HG03039 (cell line): ENCODE results near the gene PRKCA.

Experiments used
- ATAC-seq: cut with Tn5 transposase; IDR thresholded peaks from one replicate; pipeline ENCODE4 v1.9.1; 2021; ENCODE audit warnings: mild to moderate bottlenecking, moderate library complexity; ENCODE audit not compliant: unreplicated experiment

PRKCA gene

DNA sequence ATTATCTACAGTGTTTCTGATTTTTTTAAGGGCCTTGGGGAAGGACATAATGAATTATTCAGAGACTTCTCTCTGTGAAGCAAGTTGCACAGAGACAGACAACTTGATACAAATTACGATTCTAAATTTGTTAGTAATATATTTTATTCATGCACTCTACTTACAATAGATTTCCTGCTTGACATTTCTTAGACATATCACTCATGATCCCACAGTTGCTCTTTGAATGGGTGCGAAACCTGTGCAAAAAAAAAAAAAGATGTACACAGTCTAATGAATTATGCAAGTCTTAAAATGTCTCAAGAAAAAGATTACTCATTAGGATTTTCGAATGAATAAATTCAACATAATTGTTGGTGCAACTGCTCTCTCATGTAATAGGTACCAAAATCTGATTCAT lies 254.8 kb downstream of the PRKCA start:
- no peak for ATAC-seq

DNA sequence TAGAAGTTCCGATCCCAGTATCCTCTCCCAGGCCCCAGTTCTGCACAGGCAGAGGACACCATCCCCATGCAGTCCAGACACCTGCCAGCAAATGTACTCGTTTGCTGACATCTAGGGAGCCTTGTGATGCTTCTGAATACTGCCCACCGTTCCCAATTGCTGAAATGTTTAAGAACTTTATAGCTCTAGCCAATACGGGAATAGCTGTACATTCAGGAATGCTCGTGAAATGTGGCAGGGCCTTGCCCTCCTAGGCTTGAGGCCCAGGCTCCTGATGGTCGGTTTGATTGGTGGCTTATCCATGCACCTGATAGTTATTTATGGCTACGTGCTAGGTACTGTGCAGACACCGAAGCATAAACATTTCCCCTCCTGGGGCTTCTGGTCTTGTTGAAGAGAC lies 255.5 kb downstream of the PRKCA start:
- no peak for ATAC-seq

DNA sequence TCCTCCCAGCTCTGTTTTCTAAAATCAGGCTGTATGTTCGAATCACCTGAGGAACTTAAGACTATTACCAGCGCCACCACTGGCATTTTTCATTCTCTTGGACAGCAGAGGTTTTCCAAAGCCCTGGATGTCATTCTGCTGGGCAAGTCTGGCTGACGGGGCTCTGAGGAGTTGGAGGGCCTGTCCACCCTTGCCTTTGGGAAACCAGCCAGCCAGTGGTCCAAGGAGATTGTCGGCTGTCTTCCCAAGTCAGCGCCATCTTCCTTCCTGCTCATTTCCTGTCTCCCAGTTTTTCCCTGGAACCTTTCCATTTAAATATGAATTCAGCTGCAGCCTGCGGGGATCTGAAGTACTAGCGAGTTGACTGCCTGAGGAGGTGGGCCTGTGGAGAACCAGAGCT lies 258.3 kb downstream of the PRKCA start:
- no peak for ATAC-seq

DNA sequence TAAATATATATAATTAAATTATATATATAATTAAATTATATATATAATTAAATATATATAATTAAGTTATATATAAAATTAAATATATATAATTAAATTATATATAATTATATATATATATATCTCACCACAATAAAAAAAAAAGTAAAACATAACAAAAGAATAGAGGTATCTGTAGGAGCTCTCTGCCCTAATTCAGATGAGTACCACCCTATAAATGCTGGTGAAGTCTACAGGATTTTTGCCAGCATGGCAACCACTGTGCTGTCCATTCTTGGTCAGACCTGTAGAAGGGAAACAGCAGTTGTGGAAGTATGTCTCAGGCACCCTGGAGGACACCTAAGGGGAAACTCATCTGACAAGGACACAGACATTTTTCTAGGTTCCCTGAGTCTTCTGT lies 259.7 kb downstream of the PRKCA start:
- ATAC-seq, result no peak

DNA sequence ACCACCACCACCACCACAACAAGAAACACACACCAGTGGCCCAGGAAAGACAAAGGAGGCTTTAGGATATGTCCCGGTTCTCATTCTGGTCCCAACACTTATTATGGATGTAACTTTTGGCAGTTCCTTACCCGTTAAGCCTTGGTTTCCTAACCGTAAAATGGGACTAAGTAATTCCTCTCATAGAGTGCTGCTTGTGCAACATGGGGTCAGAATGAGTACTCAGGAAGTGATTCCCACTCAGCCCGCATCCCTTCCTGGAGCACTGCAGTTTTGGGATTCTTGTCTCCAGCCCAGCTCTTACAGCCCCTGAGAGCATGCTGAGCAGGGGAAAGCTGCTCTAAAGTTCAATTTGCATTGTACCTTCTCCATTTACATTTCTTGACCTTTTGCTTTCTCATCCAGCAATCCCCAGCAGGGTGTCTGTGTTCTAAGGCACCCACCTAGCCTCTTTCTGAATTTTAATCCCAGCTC lies 262.6 kb downstream of the PRKCA start:
- ATAC-seq, result no peak

DNA sequence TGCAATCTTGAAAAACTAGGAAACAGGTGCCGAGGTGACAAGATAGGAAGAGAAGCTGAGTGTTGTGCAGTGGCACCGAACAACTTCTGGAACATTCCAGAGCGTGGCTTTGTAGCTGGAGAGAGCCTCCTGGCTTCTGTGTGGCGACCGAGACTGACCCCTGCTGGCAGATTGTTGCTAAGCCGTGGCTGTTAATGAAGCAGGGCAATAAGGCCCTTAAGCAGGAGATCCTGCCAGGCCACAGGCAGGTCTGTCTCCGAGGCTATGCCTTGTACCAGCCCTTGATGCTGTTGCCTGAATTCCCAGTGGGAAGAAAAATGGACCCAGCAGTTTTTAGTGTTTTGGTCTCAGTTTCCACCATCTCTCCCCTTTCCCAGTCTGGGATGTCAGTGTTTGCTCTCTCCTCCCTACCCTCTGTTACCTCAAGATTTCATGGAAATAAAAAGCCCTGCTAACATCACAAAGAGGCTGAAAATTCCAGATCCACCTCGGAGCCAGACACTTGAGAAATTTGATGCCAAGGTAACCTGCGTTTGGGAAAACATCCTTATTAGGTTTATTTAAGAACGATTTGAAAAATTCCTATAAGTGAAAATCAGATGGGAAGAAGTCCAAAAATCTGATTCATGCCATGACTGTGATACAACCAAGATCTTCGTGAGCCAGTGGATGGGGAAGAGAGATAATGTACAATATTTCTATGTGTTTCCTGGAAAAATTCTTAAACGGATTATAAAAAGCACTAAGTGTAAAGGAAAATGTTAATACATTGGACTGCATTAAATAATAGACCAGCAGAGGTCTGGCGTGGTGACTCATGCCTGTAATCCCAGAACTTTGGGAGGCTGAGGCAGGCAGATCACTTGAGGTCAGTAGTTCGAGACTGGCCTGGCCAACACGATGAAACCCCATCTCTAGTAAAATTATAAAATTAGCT lies 265.1 kb downstream of the PRKCA start:
- peak; percentile 85 for ATAC-seq

DNA sequence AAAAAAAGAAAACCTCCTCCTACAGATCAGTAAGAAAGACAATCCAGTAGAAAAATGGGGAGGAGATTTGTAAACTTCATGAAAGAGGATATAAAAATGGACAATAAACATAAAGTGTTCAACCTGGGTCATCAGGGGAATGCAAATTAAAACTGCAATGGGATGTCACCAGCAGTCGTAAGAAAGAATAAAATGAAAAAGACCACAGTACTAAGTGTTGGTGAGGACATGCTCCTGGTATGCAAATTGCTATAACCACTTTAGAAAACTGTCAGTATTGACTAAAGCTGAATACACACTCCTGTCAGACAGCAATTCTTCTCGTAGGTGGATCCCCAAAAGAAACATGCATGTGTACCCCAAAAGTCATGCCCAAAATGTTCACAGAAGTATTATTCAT lies 267.2 kb downstream of the PRKCA start:
- ATAC-seq, result no peak

DNA sequence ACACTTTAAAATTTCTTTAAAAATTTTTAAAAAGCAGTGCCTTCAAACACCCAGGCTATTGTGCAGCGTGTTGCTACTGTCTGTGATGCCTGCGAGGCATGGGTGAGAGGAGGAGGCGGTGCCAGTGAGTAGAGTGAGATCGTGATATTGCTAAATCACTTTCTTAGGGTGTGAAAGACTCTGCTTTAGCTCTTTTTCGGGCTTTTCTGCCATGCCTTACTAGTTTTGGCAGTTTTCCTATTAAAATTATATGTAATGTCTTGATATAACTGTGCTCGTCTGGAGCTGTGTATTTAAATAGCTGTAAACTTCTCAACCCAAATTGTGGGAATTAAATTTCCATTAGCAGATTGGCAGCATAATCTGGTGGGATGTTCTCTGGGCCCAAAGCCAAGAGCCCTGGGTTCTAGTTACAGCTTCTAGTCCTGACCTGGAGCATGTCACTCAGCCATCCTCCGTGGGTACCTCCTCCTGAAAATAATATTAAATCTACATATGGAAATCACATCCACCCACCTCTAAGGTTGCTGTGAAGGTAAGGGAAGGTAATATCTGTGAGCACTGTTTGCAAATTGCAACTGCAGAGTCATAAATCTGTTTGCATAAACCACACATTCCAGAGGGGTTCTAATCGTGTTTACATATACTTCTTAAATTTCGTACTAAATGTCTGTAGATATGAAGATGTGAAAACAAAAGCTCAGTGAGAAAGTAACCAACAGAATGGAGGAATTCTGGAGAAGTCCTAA lies 268.2 kb downstream of the PRKCA start:
- no peak for ATAC-seq

DNA sequence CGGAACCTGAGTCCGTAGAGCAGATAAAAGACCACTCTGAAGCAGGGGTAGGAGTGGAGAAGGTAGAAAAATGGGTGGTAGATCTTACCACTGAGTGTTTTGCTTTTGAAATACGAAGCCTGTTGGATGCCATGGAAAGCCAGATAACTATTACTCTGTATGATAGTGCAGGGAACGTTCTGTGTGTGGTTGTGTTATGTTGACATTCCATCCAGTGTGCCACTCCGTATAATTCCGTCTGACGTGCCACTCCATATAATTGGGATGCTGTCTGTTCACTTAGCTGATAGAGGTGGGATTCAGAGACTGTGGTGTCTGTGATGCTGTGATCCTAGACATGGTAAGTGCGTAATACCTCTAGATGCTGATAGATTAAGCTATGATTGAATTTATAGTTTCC lies 269.3 kb downstream of the PRKCA start:
- no peak for ATAC-seq

DNA sequence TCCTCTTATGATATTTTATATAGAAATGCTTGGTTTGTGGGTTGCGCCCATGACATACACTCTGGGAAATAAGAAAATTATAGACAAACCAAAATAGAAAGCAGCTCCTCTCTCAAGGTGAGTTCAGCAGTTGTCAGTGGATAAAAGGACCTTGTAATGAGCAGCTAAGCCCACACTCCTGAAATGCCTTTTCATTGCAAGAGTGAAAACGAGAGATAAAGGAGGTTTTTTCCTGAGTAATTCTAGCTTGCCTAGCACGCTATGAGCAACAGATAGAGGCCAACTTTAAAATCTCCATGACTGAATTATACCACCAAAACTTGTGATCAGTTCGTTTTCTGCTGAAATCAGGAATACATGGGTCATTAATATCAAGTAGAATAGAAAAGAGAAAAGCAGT lies 270.7 kb downstream of the PRKCA start:
- no peak for ATAC-seq

DNA sequence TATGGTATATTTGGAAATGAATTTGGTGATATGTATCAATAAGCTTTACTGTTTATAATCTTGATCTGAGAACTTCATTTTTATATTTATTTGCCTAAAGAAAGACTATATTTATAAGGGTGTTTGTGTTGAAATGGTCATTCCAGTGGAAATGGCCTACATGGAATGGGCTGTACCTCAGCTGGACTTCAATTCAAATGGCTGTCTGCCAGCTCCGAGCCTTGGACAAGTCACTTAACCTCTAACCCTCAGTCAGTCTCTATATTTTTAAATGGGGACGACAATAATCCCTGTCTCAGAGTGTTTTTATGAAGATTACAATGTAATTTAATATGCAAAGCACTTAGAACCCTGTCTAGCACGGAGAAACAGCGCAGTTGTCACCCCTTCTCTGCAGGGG lies 271.7 kb downstream of the PRKCA start:
- ATAC-seq, result no peak

DNA sequence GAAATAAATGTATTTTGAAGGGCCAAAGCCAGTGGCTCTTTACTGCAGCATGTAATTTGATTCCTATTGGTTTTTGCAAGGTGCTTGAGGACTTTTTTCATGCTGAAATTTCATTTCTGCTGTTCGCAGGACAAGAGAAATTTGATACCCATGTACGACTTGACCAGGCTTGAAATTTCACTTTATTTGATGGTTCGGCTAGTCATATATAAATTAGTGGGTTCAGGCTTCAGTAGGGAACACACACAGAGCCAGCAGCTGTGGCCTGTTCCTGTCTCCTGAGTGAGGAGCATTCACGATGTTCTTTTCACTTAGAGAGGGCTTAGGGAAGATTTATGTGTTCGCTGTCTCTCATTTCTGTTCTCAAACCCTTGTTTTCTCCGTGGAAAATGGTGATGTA lies 274.1 kb downstream of the PRKCA start:
- no peak for ATAC-seq

DNA sequence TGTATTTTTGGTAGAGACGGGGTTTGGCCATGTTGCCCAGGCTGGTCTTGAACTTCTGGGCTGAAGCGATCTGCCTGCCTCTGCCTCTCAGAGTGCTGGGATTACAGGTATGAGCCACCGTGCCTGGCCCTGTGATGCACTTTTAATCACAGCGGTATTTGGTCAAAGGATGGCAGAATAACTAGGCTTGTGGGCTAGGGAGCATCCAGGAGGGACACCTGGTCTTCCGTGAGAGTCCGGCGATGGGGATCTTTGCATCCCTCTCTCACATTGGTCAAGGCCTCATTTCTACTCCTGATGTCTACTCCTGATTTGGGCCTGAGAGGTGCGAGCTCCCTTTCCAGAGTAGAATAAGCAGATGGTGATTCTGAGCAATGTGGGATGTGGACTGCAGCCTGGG lies 274.6 kb downstream of the PRKCA start:
- no peak for ATAC-seq

DNA sequence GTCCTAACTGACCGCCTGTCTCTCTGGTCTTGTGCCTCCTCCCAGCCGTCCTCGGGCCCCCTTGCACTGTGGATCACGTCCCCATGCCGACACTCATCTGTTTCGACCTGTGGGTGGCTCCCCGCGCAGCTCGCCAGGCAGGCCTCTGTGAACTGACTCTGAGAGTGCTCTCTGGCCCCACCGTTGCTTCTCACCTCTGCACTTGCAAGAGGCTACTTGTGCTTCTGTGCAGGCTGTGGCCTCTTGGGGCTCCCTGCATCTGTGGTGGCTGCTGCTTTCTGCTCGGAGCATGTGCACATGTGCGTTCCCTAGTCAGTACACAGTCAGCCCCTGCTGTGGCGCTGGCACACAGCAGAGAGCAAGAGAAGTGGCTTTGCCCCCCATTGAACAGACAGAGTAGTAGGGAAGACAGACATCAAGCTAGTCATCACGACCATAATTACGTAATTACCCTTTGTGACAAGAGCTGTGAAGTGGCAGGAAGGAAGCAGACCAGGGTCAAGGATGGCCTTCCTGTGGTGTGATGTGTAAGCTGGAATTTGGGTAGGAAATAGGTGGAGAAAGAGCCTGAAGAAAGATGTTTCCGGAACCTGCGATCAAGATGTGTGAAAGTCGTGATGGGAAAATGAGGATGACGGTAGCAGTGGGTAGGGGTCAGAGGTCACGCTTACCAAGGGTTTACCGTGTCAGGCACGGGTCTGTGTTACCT lies 276.5 kb downstream of the PRKCA start:
- ATAC-seq, result no peak

DNA sequence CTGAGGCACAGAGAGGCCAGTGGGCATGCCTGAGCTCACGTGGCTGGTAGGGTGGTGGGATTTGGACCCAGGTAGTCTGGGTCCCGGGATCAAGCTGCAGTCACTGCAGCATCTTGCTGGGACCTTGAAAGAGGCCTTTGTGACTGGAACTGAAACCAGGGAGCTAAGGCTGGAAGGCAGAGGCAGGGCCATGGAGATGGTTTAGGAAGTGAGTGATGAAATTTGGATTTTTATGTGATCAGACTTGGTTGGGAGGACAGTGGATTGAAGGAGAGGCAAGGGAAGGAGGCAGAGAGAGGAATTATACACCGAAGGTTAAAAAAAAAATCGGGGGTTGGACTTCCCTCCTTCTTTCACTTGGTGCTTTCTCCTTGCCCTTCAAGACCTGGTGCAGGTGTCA lies 277.1 kb downstream of the PRKCA start:
- ATAC-seq, result no peak

DNA sequence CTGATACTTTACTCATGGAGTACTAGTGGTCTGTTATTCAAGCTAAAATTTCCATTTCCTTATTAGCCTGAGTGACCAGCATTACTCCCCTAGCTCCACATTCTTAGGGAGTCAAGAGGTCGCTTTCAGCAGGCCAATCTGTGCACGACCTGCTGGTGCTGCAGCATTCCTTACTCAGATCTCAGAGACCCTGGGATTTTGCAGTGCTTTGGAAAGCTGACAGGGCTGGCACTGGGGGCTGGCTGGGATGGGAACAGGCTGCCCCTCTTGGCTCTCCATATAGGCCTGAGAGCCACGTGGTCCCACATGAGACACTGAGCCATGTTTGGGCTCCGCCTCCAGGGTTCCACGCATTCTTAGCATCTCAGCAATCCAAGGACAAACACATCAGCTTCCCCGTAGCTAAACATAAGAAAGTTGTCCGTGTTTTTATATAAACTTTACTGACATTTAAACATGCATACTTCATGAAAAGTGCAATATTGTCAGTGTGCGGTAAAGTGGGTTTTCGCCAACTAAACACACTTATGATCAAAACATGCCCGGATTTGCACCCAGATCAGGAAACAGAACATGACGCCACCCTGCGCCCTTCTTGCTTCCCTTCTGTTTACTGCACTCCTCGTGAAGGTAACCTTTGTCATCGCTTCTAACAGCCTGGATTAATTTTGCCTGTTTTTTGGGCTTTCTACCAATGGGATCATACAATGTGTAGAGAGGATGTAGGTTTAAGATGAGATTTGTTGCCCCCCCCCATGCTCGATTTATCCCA lies 278.0 kb downstream of the PRKCA start:
- ATAC-seq, result no peak

DNA sequence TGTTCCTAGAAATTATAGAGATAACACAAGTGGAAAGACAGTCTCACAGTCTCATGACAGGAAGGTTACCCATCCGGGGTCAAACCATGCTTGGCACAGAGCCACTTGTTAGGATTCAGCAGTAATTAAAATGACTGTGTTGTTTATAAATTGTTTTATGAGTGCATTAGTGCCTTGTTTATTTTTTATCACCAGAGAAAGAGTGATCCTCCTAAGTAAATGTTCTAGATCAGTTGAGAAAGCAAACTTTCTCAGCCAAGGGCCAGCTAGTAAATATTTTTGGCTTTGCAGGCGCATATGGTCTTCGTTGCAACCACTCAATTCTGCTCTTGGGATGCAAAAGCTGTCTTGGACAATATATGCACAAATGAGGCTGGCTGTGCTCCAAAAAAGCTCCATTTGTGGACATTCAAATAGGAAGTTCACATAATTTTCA lies 278.6 kb downstream of the PRKCA start:
- ATAC-seq, result no peak

DNA sequence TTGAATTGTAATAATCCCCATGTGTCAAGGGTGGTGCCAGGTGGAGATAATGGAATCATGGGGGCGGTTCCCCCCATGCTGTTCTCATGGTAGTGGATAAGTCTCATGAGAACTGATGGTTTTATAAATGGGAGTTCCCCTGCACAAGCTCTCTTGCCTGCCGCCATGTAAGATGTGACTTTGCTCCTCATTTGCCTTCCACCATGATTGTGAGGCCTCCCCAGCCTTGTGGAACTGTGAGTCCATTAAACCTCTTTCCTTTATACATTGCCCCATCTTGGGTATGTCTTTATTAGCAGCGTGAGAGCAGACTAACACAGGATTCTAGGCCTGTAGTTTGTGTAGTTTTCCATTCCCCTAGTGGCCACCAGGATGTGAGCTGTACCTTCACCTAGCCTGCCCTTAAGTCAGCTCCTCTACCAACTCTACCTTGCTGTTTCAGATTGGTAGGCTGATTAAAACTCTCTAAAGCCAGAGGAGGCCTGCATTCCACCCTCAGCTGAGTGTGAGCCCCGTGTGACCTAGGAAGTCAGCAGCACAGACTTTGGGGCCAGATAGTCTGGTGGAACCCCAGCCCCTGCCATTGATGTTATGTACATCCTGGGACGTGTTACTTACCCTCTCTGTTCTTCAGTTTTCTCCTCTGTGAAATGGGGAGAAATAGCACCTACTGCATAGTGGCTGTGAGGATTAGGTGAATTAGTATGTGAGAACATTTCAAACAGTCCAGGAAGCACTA lies 280.1 kb downstream of the PRKCA start:
- no peak for ATAC-seq

DNA sequence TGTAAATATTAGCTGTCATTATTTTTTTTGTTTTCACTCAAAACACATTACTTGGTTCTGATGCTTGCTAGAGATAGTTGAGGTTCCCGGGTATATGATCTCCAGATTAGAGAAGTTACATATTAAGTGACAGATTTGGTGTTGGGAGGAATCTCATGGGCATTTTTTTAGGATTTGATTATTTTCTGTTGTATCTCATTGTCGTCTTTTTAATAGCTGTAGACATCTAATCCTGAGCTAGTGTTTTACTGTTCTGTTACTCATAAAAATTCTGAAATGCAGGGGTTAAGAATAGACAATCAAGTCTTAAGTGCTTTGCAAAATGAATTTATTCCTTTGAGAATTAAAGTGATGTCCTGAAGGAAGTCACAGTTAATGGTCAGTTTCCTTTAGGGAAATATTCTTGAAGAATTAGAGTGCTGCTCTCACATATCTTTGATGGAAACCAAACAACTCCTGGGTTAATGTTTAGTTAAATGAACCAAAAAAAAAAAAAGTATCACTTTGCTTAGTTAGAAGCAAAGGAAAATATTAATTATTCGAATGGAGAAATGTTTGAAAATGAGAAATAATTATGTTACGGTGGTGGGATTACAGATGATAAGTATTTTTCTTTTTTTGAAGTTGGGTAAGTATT lies 280.8 kb downstream of the PRKCA start:
- no peak for ATAC-seq

DNA sequence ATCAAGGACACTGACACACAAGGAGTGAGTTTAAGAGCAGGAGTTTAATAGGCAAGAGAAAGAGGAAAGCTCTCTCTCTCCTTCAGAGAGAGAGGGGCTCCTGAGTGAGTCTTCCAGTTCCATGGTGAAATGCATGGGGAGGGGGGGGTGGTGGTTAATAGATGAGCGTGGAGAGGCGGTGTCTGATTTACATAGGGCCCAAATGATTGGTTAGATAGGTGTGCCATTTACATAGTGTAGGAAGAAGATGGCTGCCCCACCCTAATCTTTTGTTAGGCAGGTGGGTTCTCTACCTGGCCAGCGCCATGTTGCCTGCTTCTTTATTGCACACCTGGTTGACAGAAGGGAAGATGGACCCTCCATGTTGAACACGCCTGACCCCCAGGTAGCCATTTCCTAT lies 282.5 kb downstream of the PRKCA start:
- ATAC-seq, result no peak
